Measurements from ENCODE around the gene SCAMP5.

Gene SCAMP5

GRCh38 chr15:74976159-74976558 is 19.2 kb upstream of the SCAMP5 start:
- DNase-seq (ENCODE audit: low read depth, low spot score), result no peak

- DNase-seq (ENCODE audit: low read depth, low spot score), result no peak
Observed at GRCh38 chr15:74977599-74977998, 17.8 kb upstream of the SCAMP5 start.

- no peak for DNase-seq (ENCODE audit: low read depth, low spot score)
Observed at GRCh38 chr15:74978077-74978476, 17.3 kb upstream of the SCAMP5 start.

- DNase-seq (ENCODE audit: low read depth, low spot score), result peak; percentile 47
Observed at GRCh38 chr15:74978503-74978902, 16.9 kb upstream of the SCAMP5 start.

- DNase-seq (ENCODE audit: low read depth, low spot score), result no peak
Observed at GRCh38 chr15:74982183-74982582, 13.2 kb upstream of the SCAMP5 start.

- peak; percentile 25 for DNase-seq (ENCODE audit: low read depth, low spot score)
Observed at GRCh38 chr15:74983725-74984231, 11.6 kb upstream of the SCAMP5 start.

GRCh38 chr15:74988007-74988800 is 7.2 kb upstream of the SCAMP5 start:
- peak; percentile 6 for DNase-seq (ENCODE audit: low read depth, low spot score)

- DNase-seq (ENCODE audit: low read depth, low spot score), result no peak
Observed at GRCh38 chr15:74989527-74989926, 5.8 kb upstream of the SCAMP5 start.

- no peak for DNase-seq (ENCODE audit: low read depth, low spot score)
Observed at GRCh38 chr15:74992619-74993018, 2.7 kb upstream of the SCAMP5 start.

GRCh38 chr15:74994236-74994635 is 1.1 kb upstream of the SCAMP5 start:
- no peak for DNase-seq (ENCODE audit: low read depth, low spot score)

GRCh38 chr15:74994685-74995084 is 678 bp upstream of the SCAMP5 start:
- DNase-seq (ENCODE audit: low read depth, low spot score), result no peak

GRCh38 chr15:74995779-74996765 is 709 bp downstream of the SCAMP5 start:
- DNase-seq (ENCODE audit: low read depth, low spot score), result no peak

GRCh38 chr15:74997141-74997540 is 1.8 kb downstream of the SCAMP5 start:
- no peak for DNase-seq (ENCODE audit: low read depth, low spot score)

GRCh38 chr15:74997543-74997942 is 2.2 kb downstream of the SCAMP5 start:
- no peak for DNase-seq (ENCODE audit: low read depth, low spot score)

GRCh38 chr15:75001310-75001709 is 5.9 kb downstream of the SCAMP5 start:
- DNase-seq (ENCODE audit: low read depth, low spot score), result no peak

GRCh38 chr15:75002398-75002797 is 7.0 kb downstream of the SCAMP5 start:
- DNase-seq (ENCODE audit: low read depth, low spot score), result no peak

- no peak for DNase-seq (ENCODE audit: low read depth, low spot score)
Observed at GRCh38 chr15:75007216-75007615, 11.9 kb downstream of the SCAMP5 start.

GRCh38 chr15:75008221-75008625 is 12.9 kb downstream of the SCAMP5 start:
- no peak for DNase-seq (ENCODE audit: low read depth, low spot score)

GRCh38 chr15:75008629-75009326 is 13.4 kb downstream of the SCAMP5 start:
- DNase-seq (ENCODE audit: low read depth, low spot score), result no peak

- no peak for DNase-seq (ENCODE audit: low read depth, low spot score)
Observed at GRCh38 chr15:75016431-75016830, 21.1 kb downstream of the SCAMP5 start.

- no peak for DNase-seq (ENCODE audit: low read depth, low spot score)
Observed at GRCh38 chr15:75019916-75020315, 24.6 kb downstream of the SCAMP5 start.

GRCh38 chr15:75021341-75021740 is 26.0 kb downstream of the SCAMP5 start:
- DNase-seq (ENCODE audit: low read depth, low spot score), result no peak
